ENCODE measurements around the gene CDC27.
A peak's percentile ranks its signal among the peaks of the same experiment; 100 is the strongest.
"Not testable (repeated sequence)": the region's sequence is repeated elsewhere in the genome, so short reads cannot be mapped to it uniquely, and the experiment has no call there.

The CDC27 gene

GRCh38 chr17:47219621-47220475 lies 30.8 kb upstream of the CDC27 start:
- DNase-seq, result no peak

GRCh38 chr17:47218896-47219430 lies 29.9 kb upstream of the CDC27 start:
- DNase-seq, result no peak

GRCh38 chr17:47217279-47217678 lies 28.2 kb upstream of the CDC27 start:
- not testable (repeated sequence) for DNase-seq

GRCh38 chr17:47216821-47217220 lies 27.7 kb upstream of the CDC27 start:
- DNase-seq, result not testable (repeated sequence)

GRCh38 chr17:47214931-47215330 lies 25.8 kb upstream of the CDC27 start:
- no peak for DNase-seq

- no peak for DNase-seq
Measured at GRCh38 chr17:47213540-47213939, 24.4 kb upstream of the CDC27 start.

GRCh38 chr17:47212458-47212857 lies 23.4 kb upstream of the CDC27 start:
- no peak for DNase-seq

- no peak for DNase-seq
Measured at GRCh38 chr17:47210779-47211178, 21.7 kb upstream of the CDC27 start.

GRCh38 chr17:47210105-47210504 lies 21.0 kb upstream of the CDC27 start:
- no peak for DNase-seq

GRCh38 chr17:47209499-47209898 lies 20.4 kb upstream of the CDC27 start:
- no peak for DNase-seq

- no peak for DNase-seq
Measured at GRCh38 chr17:47208744-47209488, 19.8 kb upstream of the CDC27 start, which contains the start of gene MYL4. MYL4 (plus strand) TSS chr17:47209348; CDS start chr17:47209423, 75 bp downstream.

GRCh38 chr17:47207143-47208067 lies 18.3 kb upstream of the CDC27 start:
- no peak for DNase-seq

- DNase-seq, result peak; percentile 64
Measured at GRCh38 chr17:47205419-47205963, 16.4 kb upstream of the CDC27 start.

- peak; percentile 9 for DNase-seq
Measured at GRCh38 chr17:47204722-47205418, 15.8 kb upstream of the CDC27 start.

- peak; percentile 56 for DNase-seq
Measured at GRCh38 chr17:47203984-47204721, 15.1 kb upstream of the CDC27 start.

GRCh38 chr17:47201166-47201565 lies 12.1 kb upstream of the CDC27 start:
- DNase-seq, result no peak

GRCh38 chr17:47200325-47200664 lies 11.2 kb upstream of the CDC27 start:
- DNase-seq, result no peak

- no peak for DNase-seq
Measured at GRCh38 chr17:47199627-47200324, 10.7 kb upstream of the CDC27 start.

GRCh38 chr17:47197821-47198220 lies 8.7 kb upstream of the CDC27 start:
- no peak for DNase-seq

GRCh38 chr17:47193931-47194511 lies 4.9 kb upstream of the CDC27 start:
- DNase-seq, result no peak
